ENCODE data around the gene PAAF1.

PAAF1 gene

GRCh38 chr11:73876424-73877310, at the start of gene PAAF1, which contains the start of gene COA4:
TSS of gene PAAF1 (plus strand) at chr11:73876999. CDS start at chr11:73877022, 23 bp downstream.
TSS of gene COA4 (minus strand) at chr11:73876846. CDS start at chr11:73873378, 3,468 bp downstream.
- peak; percentile 100 for DNase-seq (ENCODE audit: low read depth)
- H3K4me3 ChIP-seq (ENCODE audit: low read depth, low read length) = peak within 1 kb of the TSS; percentile 92
- TF ChIP-seq CTCF (IDR thresholded peaks at IDR 0.05; ENCODE audit: low read depth, low read length) = no peak
- TF ChIP-seq MAX (IDR thresholded peaks at IDR 0.05; ENCODE audit: low read depth, low read length) = peak; percentile 95
- peak; percentile 99 for TF ChIP-seq MYC (IDR thresholded peaks at IDR 0.05; ENCODE audit: low read depth, low read length)
- peak; percentile 93 for TF ChIP-seq POLR2A (IDR thresholded peaks at IDR 0.05; ENCODE audit: extremely low read depth, insufficient read length)

GRCh38 chr11:73830261-73830660, 46.5 kb upstream of the PAAF1 start:
- no peak for DNase-seq (ENCODE audit: low read depth)
- H3K4me3 ChIP-seq (ENCODE audit: low read depth, low read length) = no peak overlapping the region
- TF ChIP-seq POLR2A (IDR thresholded peaks at IDR 0.05; ENCODE audit: extremely low read depth, insufficient read length) = no peak
- TF ChIP-seq MYC (IDR thresholded peaks at IDR 0.05; ENCODE audit: low read depth, low read length) = no peak
- TF ChIP-seq MAX (IDR thresholded peaks at IDR 0.05; ENCODE audit: low read depth, low read length) = no peak
- no peak for TF ChIP-seq CTCF (IDR thresholded peaks at IDR 0.05; ENCODE audit: low read depth, low read length)

- no peak overlapping the region for H3K4me3 ChIP-seq (ENCODE audit: low read depth, low read length)
- DNase-seq (ENCODE audit: low read depth) = no peak
- TF ChIP-seq MAX (IDR thresholded peaks at IDR 0.05; ENCODE audit: low read depth, low read length) (no peak), MYC (IDR thresholded peaks at IDR 0.05; ENCODE audit: low read depth, low read length) (no peak), CTCF (IDR thresholded peaks at IDR 0.05; ENCODE audit: low read depth, low read length) (no peak), POLR2A (IDR thresholded peaks at IDR 0.05; ENCODE audit: extremely low read depth, insufficient read length) (no peak)
Observed at GRCh38 chr11:73833067-73833466, 43.7 kb upstream of the PAAF1 start.

- no peak overlapping the region for H3K4me3 ChIP-seq (ENCODE audit: low read depth, low read length)
- DNase-seq (ENCODE audit: low read depth) = no peak
- no peak for TF ChIP-seq CTCF (IDR thresholded peaks at IDR 0.05; ENCODE audit: low read depth, low read length)
- TF ChIP-seq MAX (IDR thresholded peaks at IDR 0.05; ENCODE audit: low read depth, low read length) = no peak
- no peak for TF ChIP-seq MYC (IDR thresholded peaks at IDR 0.05; ENCODE audit: low read depth, low read length)
- no peak for TF ChIP-seq POLR2A (IDR thresholded peaks at IDR 0.05; ENCODE audit: extremely low read depth, insufficient read length)
Observed at GRCh38 chr11:73838443-73839122, 38.2 kb upstream of the PAAF1 start.

- TF ChIP-seq CTCF (IDR thresholded peaks at IDR 0.05; ENCODE audit: low read depth, low read length) = no peak
- TF ChIP-seq POLR2A (IDR thresholded peaks at IDR 0.05; ENCODE audit: extremely low read depth, insufficient read length) = no peak
- TF ChIP-seq MYC (IDR thresholded peaks at IDR 0.05; ENCODE audit: low read depth, low read length) = no peak
- no peak for TF ChIP-seq MAX (IDR thresholded peaks at IDR 0.05; ENCODE audit: low read depth, low read length)
- H3K4me3 ChIP-seq (ENCODE audit: low read depth, low read length) = no peak overlapping the region
- no peak for DNase-seq (ENCODE audit: low read depth)
Observed at GRCh38 chr11:73839123-73839457, 37.7 kb upstream of the PAAF1 start.

Data from NB4 (cell line).